Keratinocyte (primary cell): ENCODE data around the gene NAP1L4. TPM values are rescaled to one million over a fixed set of nuclear protein-coding genes. Genes with fewer than 3 reads are reported as not detected.

Experiments used
- DNase-seq: peaks from one replicate; pipeline ENCODE4 v3.0.0-alpha.2; 2011; ENCODE audit warnings: low read depth, missing footprints, low spot score
- FAIRE-seq: peaks from 2 replicates; lab custom pipeline; 2011; peaks lifted over from hg19 to GRCh38; lab: Jason Lieb, UNC
- H2AFZ ChIP-seq: 2 replicates; pipeline ENCODE4 v1.6.0; 2012; ENCODE audit warnings: low read length, control low read depth, inconsistent platforms; ENCODE audit not compliant: control insufficient read depth
- H3K27ac ChIP-seq: 2 replicates; pipeline ENCODE4 v1.5.1; 2011; ENCODE audit warnings: low read length; ENCODE audit not compliant: control insufficient read depth, insufficient read depth
- H3K27me3 ChIP-seq: 3 replicates; pipeline ENCODE4 v1.6.0; 2011; ENCODE audit warnings: low read length; ENCODE audit not compliant: control insufficient read depth, insufficient read depth; ENCODE audit errors: extremely low read depth
- H3K36me3 ChIP-seq, 2 experiments: 2 replicates in 1 of 2; 3 replicates in 1 of 2; pipeline ENCODE4 v1.5.1; 2011; ENCODE audit warnings: low read length in 2 of 2, mild to moderate bottlenecking in 1 of 2; ENCODE audit not compliant: control insufficient read depth in 2 of 2, insufficient read depth in 2 of 2; ENCODE audit errors: extremely low read depth in 1 of 2
- H3K4me1 ChIP-seq: 3 replicates; pipeline ENCODE4 v1.5.1; 2011; ENCODE audit warnings: low read length; ENCODE audit not compliant: control insufficient read depth, insufficient read depth; ENCODE audit errors: extremely low read depth
- H3K4me2 ChIP-seq: 3 replicates; pipeline ENCODE4 v1.6.0; 2011; ENCODE audit warnings: low read depth, low read length; ENCODE audit not compliant: control insufficient read depth, insufficient read depth; ENCODE audit errors: extremely low read depth
- H3K4me3 ChIP-seq, 3 experiments: fragments of 200-600 bp in 1 of 3; sonication (generic) in 1 of 3; 2 replicates in 2 of 3; 3 replicates in 1 of 3; pipeline ENCODE4 v1.5.1; 2011 to 2016; ENCODE audit warnings: low read length in 3 of 3, mild to moderate bottlenecking in 3 of 3, control low read depth in 2 of 3, inconsistent platforms in 1 of 3, low read depth in 1 of 3, mixed read lengths in 1 of 3, mixed run types in 1 of 3, moderate library complexity in 1 of 3; ENCODE audit not compliant: control insufficient read depth in 2 of 3, insufficient read depth in 2 of 3; ENCODE audit errors: extremely low read depth in 1 of 3
- H3K79me2 ChIP-seq: 2 replicates; pipeline ENCODE4 v1.6.0; 2012; ENCODE audit warnings: low read length; ENCODE audit not compliant: control insufficient read depth, insufficient read depth
- H3K9ac ChIP-seq: 3 replicates; pipeline ENCODE4 v1.6.0; 2011; ENCODE audit warnings: low read length; ENCODE audit not compliant: control insufficient read depth, insufficient read depth; ENCODE audit errors: extremely low read depth
- H3K9me1 ChIP-seq: 3 replicates; pipeline ENCODE4 v1.6.0; 2011; ENCODE audit warnings: low read length; ENCODE audit not compliant: control insufficient read depth, insufficient read depth; ENCODE audit errors: extremely low read depth
- H3K9me3 ChIP-seq: 2 replicates; pipeline ENCODE4 v1.5.1; 2012; ENCODE audit warnings: low read depth, low read length; ENCODE audit not compliant: control insufficient read depth
- H4K20me1 ChIP-seq: 3 replicates; pipeline ENCODE4 v1.6.0; 2011; ENCODE audit warnings: low read length; ENCODE audit not compliant: control insufficient read depth, insufficient read depth; ENCODE audit errors: extremely low read depth
- EZH2 ChIP-seq: IDR thresholded peaks from one replicate; pipeline ENCODE4 v1.6.1; 2012; ENCODE audit warnings: inconsistent platforms, mild to moderate bottlenecking, low read length, moderate library complexity
- dilution Hi-C: fragments of 300-500 bp; cut with MboI; formaldehyde crosslinking; loops from one replicate; pipeline ENCODE4 v1.7.0; 2020; ENCODE audit warnings: low sequenced_read_pairs; ENCODE audit not compliant: extremely low pct_ligation_motif_present
- polyA plus RNA-seq, 5 experiments: library from polyadenylated mRNA; depleted of rRNA in 3 of 5; stranded (reverse) in 3 of 5; stranded (forward) in 1 of 5; unstranded in 1 of 5; fragments of >200 nt; gene quantifications; 1 replicate in 1 of 5; 2 replicates in 3 of 5; 3 replicates in 1 of 5; pipeline versions ENCODE4 v1.2.1 to v1.2.3, GENCODE V29; 2011 to 2012; ENCODE audit warnings: missing spikeins in 2 of 5, low read depth in 1 of 5, low replicate concordance in 1 of 5
- TF ChIP-seq, protein P1 (sequence below), 3 experiments: IDR thresholded peaks in 1 of 3; conservative IDR thresholded peaks in 1 of 3; optimal IDR thresholded peaks in 1 of 3; 2 replicates in 2 of 3; 3 replicates in 1 of 3; pipeline versions ENCODE3 to v1.5.1; 2011; ENCODE audit warnings: low read length in 3 of 3, mild to moderate bottlenecking in 3 of 3, moderate library complexity in 2 of 3, control low read depth in 1 of 3, inconsistent platforms in 1 of 3; ENCODE audit not compliant: insufficient read depth in 2 of 3; ENCODE audit errors: extremely low read depth in 1 of 3

NAP1L4 gene
- polyA plus RNA-seq, 1 donor (not counting 4 experiments of a cell fraction or from before 2014, with no cell fraction given), result 136 TPM

DNA sequence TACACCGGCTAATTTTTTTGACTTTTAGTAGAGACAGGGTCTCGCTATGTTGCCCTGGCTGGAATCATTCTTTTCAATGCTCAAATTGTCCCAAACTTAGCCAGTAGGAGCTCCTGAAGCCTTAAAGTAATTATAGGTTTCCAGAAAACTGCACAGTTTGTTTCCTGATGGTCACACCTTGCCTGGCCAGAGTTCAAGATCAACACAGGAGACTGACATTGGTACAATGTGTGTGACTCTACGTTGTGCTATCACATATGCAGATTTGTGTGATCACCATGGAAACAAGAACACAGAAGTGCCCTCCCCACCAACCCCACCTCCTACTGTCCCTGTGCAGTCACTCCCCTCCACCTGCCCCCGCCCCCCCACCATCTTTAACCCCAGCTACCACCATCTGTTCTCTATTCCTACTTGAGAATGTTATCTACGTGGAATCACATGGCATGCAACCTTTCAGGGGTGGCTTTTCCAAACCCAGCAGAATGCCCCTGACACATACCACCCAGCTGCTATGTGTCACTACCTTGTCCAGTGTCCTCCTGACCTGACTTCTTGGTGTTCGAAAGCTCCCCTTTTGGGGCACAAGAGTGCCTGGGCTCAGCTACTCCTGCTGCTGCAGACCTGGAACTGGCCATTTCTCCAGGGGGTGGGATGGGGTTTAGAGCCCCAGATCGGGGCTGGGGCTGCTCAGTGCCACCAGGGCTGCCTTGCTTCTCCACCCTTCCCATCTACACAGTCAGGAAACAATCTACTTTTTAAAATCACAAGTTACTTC is 6.1 kb upstream of the NAP1L4 start:
- H3K27me3 ChIP-seq, result no peaks in the 10 kb centered on the region
- peaks cover 33% of the 10 kb centered on the region for H3K4me1 ChIP-seq
- H3K27ac ChIP-seq, result no peak overlapping the region
- H3K4me3 ChIP-seq, result no peak overlapping the region
- H3K36me3 ChIP-seq, result peaks cover 9 to 29% of the 10 kb centered on the region in 2 experiments
- H3K9me3 ChIP-seq, result no peaks in the 10 kb centered on the region
- no peak overlapping the region for H3K9ac ChIP-seq
- no peaks in the 10 kb centered on the region for H3K9me1 ChIP-seq
- no peak overlapping the region for H3K4me2 ChIP-seq
- H2AFZ ChIP-seq, result no peak overlapping the region
- peaks cover 4% of the 10 kb centered on the region for H4K20me1 ChIP-seq
- TF ChIP-seq, protein P1, sequence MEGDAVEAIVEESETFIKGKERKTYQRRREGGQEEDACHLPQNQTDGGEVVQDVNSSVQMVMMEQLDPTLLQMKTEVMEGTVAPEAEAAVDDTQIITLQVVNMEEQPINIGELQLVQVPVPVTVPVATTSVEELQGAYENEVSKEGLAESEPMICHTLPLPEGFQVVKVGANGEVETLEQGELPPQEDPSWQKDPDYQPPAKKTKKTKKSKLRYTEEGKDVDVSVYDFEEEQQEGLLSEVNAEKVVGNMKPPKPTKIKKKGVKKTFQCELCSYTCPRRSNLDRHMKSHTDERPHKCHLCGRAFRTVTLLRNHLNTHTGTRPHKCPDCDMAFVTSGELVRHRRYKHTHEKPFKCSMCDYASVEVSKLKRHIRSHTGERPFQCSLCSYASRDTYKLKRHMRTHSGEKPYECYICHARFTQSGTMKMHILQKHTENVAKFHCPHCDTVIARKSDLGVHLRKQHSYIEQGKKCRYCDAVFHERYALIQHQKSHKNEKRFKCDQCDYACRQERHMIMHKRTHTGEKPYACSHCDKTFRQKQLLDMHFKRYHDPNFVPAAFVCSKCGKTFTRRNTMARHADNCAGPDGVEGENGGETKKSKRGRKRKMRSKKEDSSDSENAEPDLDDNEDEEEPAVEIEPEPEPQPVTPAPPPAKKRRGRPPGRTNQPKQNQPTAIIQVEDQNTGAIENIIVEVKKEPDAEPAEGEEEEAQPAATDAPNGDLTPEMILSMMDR (optimal IDR thresholded peaks at IDR 0.05 in 1 of 3, IDR thresholded peaks at IDR 0.05 in 1 of 3, conservative IDR thresholded peaks at IDR 0.05 in 1 of 3; ENCODE audit: extremely low read depth in 1 of 3, insufficient read depth in 2 of 3, low read length in 3 of 3), result no peak
- no peak for TF ChIP-seq EZH2
- FAIRE-seq (no peak), DNase-seq (no peak)
- no peaks in the 10 kb centered on the region for H3K79me2 ChIP-seq
- dilution Hi-C loops, result no loop called here

DNA sequence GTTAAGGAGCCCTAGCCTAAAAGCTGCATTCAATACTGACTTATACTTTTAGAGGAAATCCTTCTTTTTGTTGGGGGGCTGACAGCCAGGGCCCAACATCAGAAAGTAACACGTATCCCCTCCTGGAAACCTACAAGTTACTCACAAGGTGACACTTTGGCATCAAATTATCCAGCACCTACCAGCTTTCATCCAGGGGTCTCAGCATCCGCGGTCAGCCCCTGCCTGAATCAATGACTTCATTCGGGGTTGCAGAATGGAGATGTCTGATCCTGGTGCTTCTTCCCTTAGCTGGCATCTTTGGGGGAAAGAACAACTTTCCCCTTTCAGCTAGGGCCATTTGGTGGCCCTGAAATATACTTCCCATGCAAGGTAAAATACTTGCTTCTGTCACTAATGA is 5.3 kb upstream of the NAP1L4 start:
- H4K20me1 ChIP-seq, result peaks cover 4% of the 10 kb centered on the region
- H3K27me3 ChIP-seq, result no peaks in the 10 kb centered on the region
- no peaks in the 10 kb centered on the region for H3K9me3 ChIP-seq
- no peak overlapping the region for H3K4me3 ChIP-seq
- H3K36me3 ChIP-seq, result peaks cover 9 to 25% of the 10 kb centered on the region in 2 experiments
- dilution Hi-C loops, result no loop called here
- no peak overlapping the region for H3K9ac ChIP-seq
- no peaks in the 10 kb centered on the region for H3K79me2 ChIP-seq
- TF ChIP-seq EZH2, result no peak
- TF ChIP-seq, protein P1 (optimal IDR thresholded peaks at IDR 0.05 in 1 of 3, IDR thresholded peaks at IDR 0.05 in 1 of 3, conservative IDR thresholded peaks at IDR 0.05 in 1 of 3; ENCODE audit: extremely low read depth in 1 of 3, insufficient read depth in 2 of 3, low read length in 3 of 3), result no peak
- DNase-seq, result no peak
- FAIRE-seq, result no peak
- no peaks in the 10 kb centered on the region for H3K9me1 ChIP-seq
- H3K27ac ChIP-seq, result no peak overlapping the region
- no peak overlapping the region for H3K4me2 ChIP-seq
- H3K4me1 ChIP-seq, result peaks cover 31% of the 10 kb centered on the region
- no peak overlapping the region for H2AFZ ChIP-seq
